Measurements from ENCODE around the gene TERT.

GRCh38 chr5:1291611-1292080, 3.2 kb downstream of the TERT start:
- no peak for TF ChIP-seq EZH2phosphoT487 (IDR thresholded peaks at IDR 0.05; ENCODE audit: low read depth, severe bottlenecking, unreplicated experiment)
- no peak for TF ChIP-seq CTCF (IDR thresholded peaks at IDR 0.05; ENCODE audit: poor library complexity)
- TF ChIP-seq EZH2 (IDR thresholded peaks at IDR 0.05; ENCODE audit: borderline replicate concordance): no peak

All from hepatocyte (in vitro differentiated cells).